Midbrain (tissue), 1 donor: ENCODE data around the gene C3orf33.

Experiments used
- DNase-seq: peaks from one replicate; lab custom pipeline; 2025; lab: John Stamatoyannopoulos, UW

The C3orf33 gene

GRCh38 chr3:155785662-155786295 is 20.3 kb downstream of the C3orf33 start:
- DNase-seq: no peak

DNA sequence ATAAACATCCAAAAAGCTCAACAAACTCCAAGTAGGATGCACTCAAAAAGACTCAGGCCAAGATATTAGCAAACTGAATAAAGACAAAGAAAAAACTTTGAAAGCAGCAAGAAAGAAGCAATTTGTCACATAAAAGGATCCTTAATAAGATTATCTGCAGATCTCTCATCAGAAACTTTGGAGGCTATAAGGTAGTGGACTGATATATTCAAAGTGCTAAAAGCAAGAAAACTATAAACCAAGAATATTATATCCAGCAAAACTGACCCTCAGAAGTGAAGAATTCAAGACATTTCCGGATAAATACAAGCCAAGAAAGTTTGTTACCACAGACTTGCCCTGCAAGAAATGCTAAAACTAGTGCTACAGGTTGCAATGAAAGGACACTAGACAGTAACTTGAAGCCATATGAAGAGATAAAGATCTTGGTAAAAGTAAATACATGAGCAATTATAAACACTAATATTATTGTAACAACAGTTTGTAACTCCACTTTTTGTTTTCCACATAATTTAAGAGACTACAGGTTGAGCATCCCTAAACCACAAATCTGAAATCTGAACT is 23.6 kb downstream of the C3orf33 start:
- no peak for DNase-seq

DNA sequence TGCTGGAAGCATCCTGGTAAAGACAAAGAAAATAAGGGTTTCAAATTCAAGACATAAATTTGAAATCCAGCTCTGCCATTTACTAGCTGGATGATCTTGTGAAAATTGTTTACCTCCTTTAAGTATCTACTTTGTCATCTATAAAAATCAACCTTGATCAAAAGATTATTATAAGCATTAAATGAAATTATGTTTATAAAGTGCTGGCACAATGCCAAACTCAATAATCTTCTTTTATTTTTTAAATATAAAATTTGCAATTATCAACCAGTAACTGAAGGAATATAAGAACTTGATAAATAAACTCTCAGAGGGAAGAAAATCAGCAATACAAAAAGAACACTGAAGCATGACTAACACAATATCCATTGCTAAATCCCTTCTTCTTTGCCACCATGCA is 25.8 kb downstream of the C3orf33 start:
- DNase-seq: no peak

DNA sequence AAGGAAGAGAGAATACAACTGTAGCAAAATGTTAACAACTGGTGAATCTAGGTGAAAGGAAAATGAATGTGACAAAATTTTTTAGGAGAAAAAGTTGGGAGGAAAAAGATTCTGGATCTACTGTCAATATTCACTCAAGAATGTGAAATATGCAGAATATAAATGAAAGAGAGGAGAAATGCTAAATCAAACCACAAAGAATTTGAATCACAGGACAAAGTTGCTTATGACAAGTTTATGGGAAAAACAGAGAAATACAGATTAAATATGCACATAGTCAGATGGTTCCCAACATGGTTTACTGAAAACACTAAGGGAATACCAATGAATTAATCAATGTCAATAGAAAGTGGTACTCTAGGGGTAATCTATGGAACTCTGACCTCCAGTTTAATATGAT is 27.6 kb downstream of the C3orf33 start:
- no peak for DNase-seq

DNA sequence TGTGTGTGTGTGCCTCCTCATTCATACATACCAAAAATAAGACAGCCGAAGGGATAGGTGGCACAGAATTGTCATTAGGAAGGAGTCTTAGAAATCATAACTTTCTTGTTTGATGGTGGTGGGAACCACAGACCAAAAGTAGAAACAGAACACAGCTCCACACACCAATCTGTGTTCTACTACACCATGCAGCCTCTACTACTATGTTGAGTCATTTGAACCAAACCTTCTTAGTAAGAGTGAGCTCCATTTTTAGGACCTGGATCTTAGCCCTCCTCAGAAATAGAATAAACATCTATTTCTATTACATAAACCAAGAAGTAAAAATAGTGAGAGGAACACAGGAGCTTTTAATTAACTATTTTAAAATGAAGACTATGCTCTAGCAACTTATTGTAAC is 33.3 kb downstream of the C3orf33 start:
- no peak for DNase-seq

DNA sequence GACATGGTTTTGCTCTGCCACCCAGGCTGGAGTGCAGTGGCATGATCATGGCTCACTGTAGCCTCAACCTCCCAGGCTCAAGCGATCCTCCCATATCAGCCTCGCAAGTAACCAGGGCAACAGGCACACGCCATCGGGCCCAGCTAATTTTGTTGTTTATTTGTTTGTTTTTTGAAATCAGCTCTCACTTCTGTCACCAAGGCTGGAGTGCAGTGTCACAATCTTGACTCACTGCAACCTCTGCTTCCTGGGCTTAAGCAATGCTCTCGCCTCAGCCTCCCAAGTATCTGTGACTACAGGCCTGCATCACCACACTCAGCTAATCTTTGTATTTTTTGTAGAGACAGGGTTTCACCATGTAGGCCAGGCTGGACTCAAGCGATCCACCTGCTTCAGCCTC is 35.0 kb downstream of the C3orf33 start:
- no peak for DNase-seq

GRCh38 chr3:155766206-155766605 is 39.9 kb downstream of the C3orf33 start:
- DNase-seq: no peak

DNA sequence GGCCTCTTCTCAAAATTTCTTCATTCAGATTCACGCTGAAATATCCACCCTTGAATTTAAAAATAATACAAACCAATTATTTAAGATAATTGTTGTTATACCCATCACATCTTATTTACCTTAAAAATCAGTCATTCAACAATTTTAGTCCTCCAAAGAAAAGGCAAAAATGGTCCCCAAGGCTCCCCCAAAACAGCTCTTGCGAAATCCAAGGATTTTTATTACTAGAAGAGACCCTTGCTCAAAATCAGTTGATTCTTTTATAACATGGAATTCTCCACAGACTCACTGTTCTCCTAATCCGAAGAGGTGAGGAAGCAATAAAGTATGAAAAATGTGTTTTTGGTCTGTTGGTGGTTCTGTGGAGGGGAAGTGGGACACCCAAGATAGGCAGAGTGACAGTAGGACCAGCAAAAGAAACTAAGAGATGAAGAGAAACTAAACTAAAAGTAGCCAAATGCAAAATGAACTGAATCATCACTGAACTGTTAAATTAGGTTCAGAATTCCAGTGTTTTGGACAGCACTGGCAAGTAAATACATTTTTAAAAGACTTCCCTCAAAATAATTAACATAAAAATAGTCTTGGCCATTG is 42.1 kb downstream of the C3orf33 start:
- DNase-seq: no peak

DNA sequence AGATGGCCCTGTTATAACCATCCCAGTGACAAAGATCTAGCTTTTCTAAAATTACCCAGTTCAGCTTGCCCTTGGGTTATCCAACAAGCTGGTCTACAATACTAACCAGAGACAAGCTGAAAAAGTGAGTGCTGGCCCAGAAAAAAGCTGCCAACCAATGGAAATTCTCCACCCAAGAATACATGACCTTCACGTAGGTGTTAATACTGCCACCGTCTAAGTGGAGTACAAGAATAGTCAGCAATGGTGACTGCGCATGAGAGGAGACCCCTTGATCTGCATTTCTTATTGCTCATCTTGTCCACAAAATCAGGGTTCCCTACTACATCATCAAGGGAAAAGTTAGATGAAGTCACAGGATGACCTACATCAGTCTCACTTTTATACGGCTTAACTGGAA is 45.4 kb downstream of the C3orf33 start:
- DNase-seq: no peak

- DNase-seq: no peak
Measured at GRCh38 chr3:155757577-155757976, 48.5 kb downstream of the C3orf33 start.

DNA sequence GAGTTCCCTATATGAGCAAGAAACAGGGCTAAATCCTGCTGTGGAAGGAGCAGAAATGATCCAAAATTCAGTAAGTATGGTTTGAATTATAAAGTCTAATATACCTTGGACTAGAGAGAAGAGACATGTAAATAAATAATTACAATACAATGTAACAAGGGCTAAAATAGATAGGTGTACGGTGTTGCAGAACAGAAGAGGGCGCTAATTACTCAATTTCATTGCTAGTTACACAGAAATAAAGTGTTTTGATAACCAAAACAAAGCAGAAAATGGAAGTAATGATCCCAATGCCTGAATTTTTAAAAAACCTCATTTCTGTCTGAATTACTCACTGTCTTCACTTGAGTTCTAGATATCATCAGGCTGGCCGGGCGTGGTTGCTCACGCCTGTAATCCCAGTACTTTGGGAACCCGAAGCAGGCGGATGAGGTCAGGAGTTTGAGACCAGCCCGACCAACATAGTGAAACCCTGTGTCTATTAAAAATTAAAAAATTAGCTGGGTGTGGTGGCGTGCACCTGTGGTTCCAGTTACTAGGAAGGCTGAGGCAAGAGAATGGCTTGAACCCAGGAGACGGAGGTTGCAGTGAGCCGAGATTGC is 52.9 kb downstream of the C3orf33 start:
- DNase-seq: no peak

DNA sequence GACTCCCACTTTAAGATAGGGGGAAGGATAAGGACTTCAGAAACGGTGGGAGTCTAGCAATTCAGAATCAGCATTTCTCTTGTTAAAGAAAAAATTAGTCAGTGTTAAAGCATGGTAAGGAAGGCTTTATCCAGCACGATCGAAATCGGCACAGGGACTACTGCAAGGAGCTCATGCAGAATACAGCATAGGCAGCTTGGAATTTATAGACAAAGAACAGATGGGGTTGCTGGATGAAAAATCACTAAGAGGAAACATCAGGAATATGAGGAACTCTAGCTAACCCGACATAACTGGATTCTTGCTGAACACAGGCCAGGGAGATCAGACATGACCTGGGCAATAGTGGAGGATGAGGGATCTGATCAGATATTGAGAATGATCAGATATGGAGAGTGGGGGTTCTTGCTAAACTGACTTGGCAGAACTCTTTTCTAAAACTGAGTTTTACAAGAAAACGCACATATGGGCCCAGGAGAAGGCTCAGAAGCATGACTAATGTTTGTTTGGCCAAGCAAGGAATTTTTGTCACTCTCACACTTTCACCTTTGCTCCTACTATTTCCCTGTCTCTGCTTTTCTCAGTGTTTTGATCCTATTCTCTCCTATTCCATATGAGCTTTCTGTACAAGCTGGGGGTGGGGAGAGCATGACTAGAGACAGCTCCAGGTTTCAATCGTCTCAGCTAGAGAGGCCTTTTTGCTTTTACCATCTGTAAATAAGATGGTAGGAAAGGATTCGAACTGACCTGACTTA is 57.3 kb downstream of the C3orf33 start:
- DNase-seq: no peak

DNA sequence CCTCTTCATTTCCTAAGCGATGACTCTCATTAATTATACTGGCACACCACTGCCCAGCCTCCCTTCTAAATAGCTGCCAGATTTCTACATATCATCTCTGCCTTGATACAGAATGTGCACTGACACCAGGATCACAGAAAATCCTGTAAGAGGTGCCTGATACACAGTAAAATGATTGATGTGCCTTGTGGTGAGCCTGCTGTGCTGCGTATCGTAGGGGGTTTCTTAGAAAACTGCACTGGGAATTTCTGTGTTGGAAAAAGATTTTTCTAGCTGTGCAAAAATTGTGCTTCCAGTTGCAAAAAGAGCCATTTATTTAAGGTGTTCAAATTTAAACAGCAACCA is 58.2 kb downstream of the C3orf33 start:
- DNase-seq: no peak

DNA sequence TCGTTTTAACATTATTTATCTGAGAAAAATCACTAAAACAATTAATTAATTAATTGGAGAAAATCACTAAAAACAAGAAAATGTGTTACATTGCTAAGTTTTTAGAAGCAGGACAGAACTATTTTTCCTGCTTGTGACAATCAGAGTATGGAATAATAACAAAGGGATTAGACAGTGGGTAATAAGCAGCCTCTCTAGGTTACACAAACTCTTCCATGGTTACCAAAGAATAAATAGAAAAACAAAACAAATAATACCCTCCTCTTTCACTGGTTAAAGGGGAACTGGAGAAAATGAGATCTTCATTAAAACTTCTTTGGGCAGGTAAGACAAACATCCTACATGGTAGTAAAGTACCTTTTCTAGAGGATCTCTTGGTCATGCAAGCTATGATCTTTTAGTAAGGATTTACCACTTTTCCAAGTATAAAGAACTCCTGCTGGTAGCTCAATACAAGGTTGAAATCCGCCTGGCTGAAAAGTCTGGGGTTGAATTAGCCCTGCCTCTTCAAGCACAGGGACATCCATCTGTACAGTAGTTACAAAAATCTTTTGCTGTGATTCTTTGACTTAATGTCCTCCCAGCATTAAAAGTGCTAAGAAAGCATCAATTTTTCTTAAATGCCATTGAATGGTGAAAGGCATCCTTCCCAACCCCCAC is 58.7 kb downstream of the C3orf33 start:
- DNase-seq: no peak

DNA sequence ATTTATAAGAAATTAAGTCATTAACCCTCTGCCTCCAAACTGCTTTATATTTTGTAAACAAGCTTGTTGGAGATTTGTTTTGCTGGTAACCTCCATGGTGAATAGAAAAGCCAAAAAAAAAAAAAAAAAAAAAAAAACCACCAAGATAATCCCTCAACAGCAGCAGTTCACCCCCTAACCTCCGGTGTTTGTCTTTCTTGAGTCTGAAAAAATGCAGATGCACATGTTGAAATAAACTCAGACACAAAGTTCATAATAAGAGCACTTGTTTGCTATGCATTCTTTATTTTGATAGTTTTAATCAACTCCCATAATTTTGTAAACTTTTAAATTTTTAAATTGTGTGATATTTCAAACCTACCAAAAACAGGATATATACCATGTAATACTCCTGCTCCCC is 59.4 kb downstream of the C3orf33 start:
- DNase-seq: no peak

- DNase-seq: peak; percentile 29
Measured at GRCh38 chr3:155745795-155746550, 60.1 kb downstream of the C3orf33 start.

GRCh38 chr3:155744626-155745324 is 61.3 kb downstream of the C3orf33 start, which contains the start of gene PLCH1:
Gene PLCH1, minus strand, starts transcription at chr3:155745071. Its CDS starts 40,847 bp downstream, at chr3:155704224.
- peak; percentile 55 for DNase-seq

DNA sequence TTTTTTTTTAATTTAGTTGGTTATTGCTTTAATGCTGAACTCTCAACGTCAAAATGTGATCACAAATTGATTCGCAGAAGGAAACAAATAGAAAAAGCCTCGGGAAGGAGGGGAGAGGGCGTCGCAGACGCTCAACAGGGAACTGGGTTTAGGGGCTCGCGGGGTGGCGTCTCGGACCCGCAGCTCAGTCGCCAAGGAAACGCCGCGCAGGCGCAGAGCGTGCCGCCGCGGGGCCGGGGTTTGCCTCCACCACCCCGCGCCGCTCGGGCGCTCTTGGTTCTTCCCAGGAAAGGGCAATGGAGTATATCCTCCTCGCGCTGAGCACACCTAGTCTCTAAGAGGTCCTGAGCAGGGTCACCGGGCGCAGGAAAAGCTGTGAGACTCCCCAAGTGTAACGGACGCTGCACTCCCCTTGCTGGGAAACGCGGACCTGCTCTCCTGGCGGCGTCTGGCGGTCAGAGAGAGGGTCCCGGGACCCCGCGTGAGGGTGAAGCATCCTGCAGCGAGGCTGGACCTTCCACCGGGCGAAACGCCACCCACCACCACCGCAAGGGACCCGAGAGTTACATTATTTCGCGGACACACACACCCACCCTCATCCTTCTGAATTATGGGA is 62.0 kb downstream of the C3orf33 start:
- peak; percentile 75 for DNase-seq

DNA sequence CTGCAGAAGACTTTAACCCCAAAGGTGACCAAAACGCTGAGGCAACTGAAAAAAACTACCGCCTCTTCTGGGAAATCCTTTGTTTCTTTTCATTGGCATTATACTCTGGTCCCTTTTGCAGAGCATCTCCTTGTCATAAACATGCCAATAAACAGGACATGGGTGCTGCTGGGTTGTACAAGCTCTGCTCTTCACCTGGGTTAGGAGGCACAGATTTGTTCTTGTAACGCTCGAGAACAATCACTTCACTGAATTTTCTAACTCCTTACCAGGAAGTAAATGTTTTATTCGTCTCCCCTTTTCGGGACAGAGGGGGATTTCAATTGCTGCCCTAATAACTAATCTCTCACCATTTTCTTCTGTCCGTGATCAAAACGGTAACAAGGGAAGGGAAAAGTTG is 62.5 kb downstream of the C3orf33 start:
- DNase-seq: no peak

DNA sequence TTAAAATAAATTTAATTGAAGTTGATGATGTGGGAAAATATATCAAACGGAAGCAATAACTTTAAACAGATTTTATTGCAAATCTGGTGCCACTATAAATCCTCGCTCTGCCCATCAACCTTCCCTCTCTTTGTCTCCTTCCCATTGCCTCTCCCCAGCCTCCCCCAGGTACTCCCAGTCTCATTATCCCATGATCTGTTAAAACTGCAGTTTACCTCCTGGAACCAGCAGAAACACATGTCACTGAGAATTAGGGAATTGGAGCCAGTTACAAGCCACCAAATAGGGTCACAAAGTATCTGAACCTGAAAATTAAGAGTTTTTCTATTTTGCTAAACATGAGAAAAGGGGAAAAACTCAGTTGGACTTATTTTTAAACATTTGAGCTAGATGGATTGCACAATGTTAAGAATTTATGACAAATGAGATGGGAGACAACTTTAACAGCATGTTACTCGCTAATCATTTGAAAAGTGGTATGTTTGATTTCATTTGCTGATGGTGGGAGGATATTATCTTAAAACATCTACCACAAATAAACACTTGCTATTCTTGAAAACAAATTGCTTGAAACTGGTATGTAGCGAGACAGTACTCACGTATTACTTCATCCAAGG is 63.6 kb downstream of the C3orf33 start:
- DNase-seq: no peak
